ENCODE results near the gene DUSP15. TPM values are rescaled to one million over a fixed set of nuclear protein-coding genes. Genes with fewer than 3 reads are reported as not detected.
"Not testable (repeated sequence)": the region's sequence is repeated elsewhere in the genome, so short reads cannot be mapped to it uniquely, and the experiment has no call there.

The DUSP15 gene
- polyA plus RNA-seq, 3 donors from 2014 or later = not detected

- H3K9me3 Mint-ChIP-seq = peaks cover 0 to 2% (median 0%) of the 10 kb centered on the region in 6 donors
- H3K27ac Mint-ChIP-seq = peak overlapping the region in 4 of 6 donors; percentile 25 to 65 (median 28)
- H3K27me3 Mint-ChIP-seq (ENCODE audit: low read depth in 3 of 3) = peaks cover 3 to 15% (median 8%) of the 10 kb centered on the region in 3 donors
- H3K4me1 Mint-ChIP-seq = peaks cover 0 to 27% of the 10 kb centered on the region in 2 donors
- H3K4me3 Mint-ChIP-seq = peak overlapping the region; percentile 58 to 74 (median 70)
- H3K36me3 Mint-ChIP-seq = no peaks in the 10 kb centered on the region
- DNase-seq = peak; percentile 74 to 76 (median 76)
These were observed 34.1 kb downstream of the DUSP15 start for GRCh38 chr20:31835977-31836852.

- H3K4me1 Mint-ChIP-seq = peaks cover 0 to 27% of the 10 kb centered on the region in 2 donors
- peaks cover 3 to 15% (median 8%) of the 10 kb centered on the region in 3 donors for H3K27me3 Mint-ChIP-seq (ENCODE audit: low read depth in 3 of 3)
- peak overlapping the region; percentile 40 to 74 (median 70) for H3K4me3 Mint-ChIP-seq
- H3K27ac Mint-ChIP-seq = no peak overlapping the region
- H3K36me3 Mint-ChIP-seq = no peaks in the 10 kb centered on the region
- H3K9me3 Mint-ChIP-seq = peaks cover 0 to 2% (median 0%) of the 10 kb centered on the region in 6 donors
- no peak for DNase-seq
These were observed 34.8 kb downstream of the DUSP15 start for GRCh38 chr20:31835554-31835953.

GRCh38 chr20:31833931-31834521, 36.3 kb downstream of the DUSP15 start:
- peaks cover 3 to 15% (median 8%) of the 10 kb centered on the region in 3 donors for H3K27me3 Mint-ChIP-seq (ENCODE audit: low read depth in 3 of 3)
- DNase-seq = no peak
- peaks cover 0 to 2% (median 0%) of the 10 kb centered on the region in 6 donors for H3K9me3 Mint-ChIP-seq
- H3K4me3 Mint-ChIP-seq = no peak overlapping the region
- H3K27ac Mint-ChIP-seq = no peak overlapping the region
- H3K4me1 Mint-ChIP-seq = peaks cover 0 to 27% of the 10 kb centered on the region in 2 donors
- no peaks in the 10 kb centered on the region for H3K36me3 Mint-ChIP-seq

- no peak overlapping the region for H3K27ac Mint-ChIP-seq
- H3K9me3 Mint-ChIP-seq = peaks cover 0 to 2% (median 0%) of the 10 kb centered on the region in 6 donors
These were observed 37.0 kb downstream of the DUSP15 start for GRCh38 chr20:31833130-31833930.

GRCh38 chr20:31831771-31832306, 38.5 kb downstream of the DUSP15 start:
- H3K36me3 Mint-ChIP-seq = no peaks in the 10 kb centered on the region
- peaks cover 0 to 27% of the 10 kb centered on the region in 2 donors for H3K4me1 Mint-ChIP-seq
- H3K9me3 Mint-ChIP-seq = peaks cover 0 to 2% (median 0%) of the 10 kb centered on the region in 6 donors
- no peak for DNase-seq
- H3K27me3 Mint-ChIP-seq (ENCODE audit: low read depth in 3 of 3) = peaks cover 3 to 13% (median 8%) of the 10 kb centered on the region in 3 donors
- H3K27ac Mint-ChIP-seq = peak overlapping the region in 1 of 6 donors; percentile 28
- no peak overlapping the region for H3K4me3 Mint-ChIP-seq

More at GRCh38 chr20:31833130-31833930, 37.0 kb downstream of the DUSP15 start:
- peak; percentile 51 to 59 (median 55) for DNase-seq
- Mint-ChIP-seq H3K36me3 (no peaks in the 10 kb centered on the region), H3K27me3 (ENCODE audit: low read depth in 3 of 3) (peaks cover 3 to 15% (median 8%) of the 10 kb centered on the region in 3 donors), H3K4me1 (peaks cover 0 to 27% of the 10 kb centered on the region in 2 donors), H3K4me3 (no peak overlapping the region)

- peaks cover 0 to 21% of the 10 kb centered on the region in 2 donors for H3K4me1 Mint-ChIP-seq
- H3K9me3 Mint-ChIP-seq = peaks cover 0 to 2% (median 0%) of the 10 kb centered on the region in 6 donors
- peaks cover 2 to 11% (median 5%) of the 10 kb centered on the region in 3 donors for H3K27me3 Mint-ChIP-seq (ENCODE audit: low read depth in 3 of 3)
- no peak for DNase-seq
- no peak overlapping the region for H3K4me3 Mint-ChIP-seq
- no peaks in the 10 kb centered on the region for H3K36me3 Mint-ChIP-seq
- H3K27ac Mint-ChIP-seq = no peak overlapping the region
These were observed 39.1 kb downstream of the DUSP15 start for GRCh38 chr20:31831211-31831610.

GRCh38 chr20:31830406-31830981, 39.8 kb downstream of the DUSP15 start:
- H3K36me3 Mint-ChIP-seq = no peaks in the 10 kb centered on the region
- H3K4me3 Mint-ChIP-seq = no peak overlapping the region
- H3K4me1 Mint-ChIP-seq = peaks cover 0 to 14% of the 10 kb centered on the region in 2 donors
- peaks cover 0 to 6% (median 3%) of the 10 kb centered on the region in 3 donors for H3K27me3 Mint-ChIP-seq (ENCODE audit: low read depth in 3 of 3)
- H3K9me3 Mint-ChIP-seq = peaks cover 0 to 2% (median 0%) of the 10 kb centered on the region in 6 donors
- no peak overlapping the region for H3K27ac Mint-ChIP-seq
- no peak for DNase-seq

GRCh38 chr20:31829731-31830130, 40.6 kb downstream of the DUSP15 start:
- peaks cover 0 to 6% of the 10 kb centered on the region in 2 donors for H3K4me1 Mint-ChIP-seq
- H3K9me3 Mint-ChIP-seq = no peaks in the 10 kb centered on the region
- H3K4me3 Mint-ChIP-seq = no peak overlapping the region
- peaks cover 0 to 4% (median 3%) of the 10 kb centered on the region in 3 donors for H3K27me3 Mint-ChIP-seq (ENCODE audit: low read depth in 3 of 3)
- H3K27ac Mint-ChIP-seq = no peak overlapping the region
- no peaks in the 10 kb centered on the region for H3K36me3 Mint-ChIP-seq
- DNase-seq = no peak

- not testable (repeated sequence) for H3K36me3 Mint-ChIP-seq; H3K27me3 Mint-ChIP-seq (ENCODE audit: low read depth in 3 of 3); H3K4me3 Mint-ChIP-seq; H3K9me3 Mint-ChIP-seq; H3K4me1 Mint-ChIP-seq; DNase-seq; H3K27ac Mint-ChIP-seq
These were observed 42.3 kb downstream of the DUSP15 start for GRCh38 chr20:31828016-31828415.

GRCh38 chr20:31827059-31827458, 43.3 kb downstream of the DUSP15 start:
- Mint-ChIP-seq H3K27me3 (ENCODE audit: low read depth in 3 of 3) (peaks cover 0 to 7% (median 0%) of the 10 kb centered on the region in 3 donors), H3K4me3 (no peak overlapping the region), H3K36me3 (no peaks in the 10 kb centered on the region), H3K9me3 (no peaks in the 10 kb centered on the region), H3K27ac (no peak overlapping the region), H3K4me1 (no peaks in the 10 kb centered on the region)
- no peak for DNase-seq

- Mint-ChIP-seq H3K9me3 (no peaks in the 10 kb centered on the region), H3K4me1 (no peaks in the 10 kb centered on the region), H3K27ac (no peak overlapping the region), H3K27me3 (ENCODE audit: low read depth in 3 of 3) (peaks cover under 1 to 7% (median 2%) of the 10 kb centered on the region in 3 donors), H3K4me3 (no peak overlapping the region), H3K36me3 (no peaks in the 10 kb centered on the region)
- no peak for DNase-seq
These were observed 44.3 kb downstream of the DUSP15 start for GRCh38 chr20:31826074-31826473.

GRCh38 chr20:31824554-31825313, 45.6 kb downstream of the DUSP15 start:
- peaks cover 2 to 7% (median 2%) of the 10 kb centered on the region in 3 donors for H3K27me3 Mint-ChIP-seq (ENCODE audit: low read depth in 3 of 3)
- H3K27ac Mint-ChIP-seq = no peak overlapping the region
- H3K9me3 Mint-ChIP-seq = no peaks in the 10 kb centered on the region
- no peak for DNase-seq
- H3K36me3 Mint-ChIP-seq = no peaks in the 10 kb centered on the region
- H3K4me1 Mint-ChIP-seq = no peaks in the 10 kb centered on the region
- H3K4me3 Mint-ChIP-seq = no peak overlapping the region

Measured in immature natural killer cell (primary cell).